Neuronal stem cell (in vitro differentiated cells): ENCODE data around the gene WFDC12.

Experiments
- DNase-seq: peaks from one replicate; pipeline ENCODE4 v3.0.0-alpha.2; 2013; ENCODE audit warnings: low spot score
- H2AFZ ChIP-seq: one replicate; pipeline ENCODE4 v1.6.1; 2013; ENCODE audit warnings: mild to moderate bottlenecking, low read length, inconsistent platforms
- H2AK5ac ChIP-seq: 2 replicates; pipeline ENCODE4 v1.6.1; 2013; ENCODE audit warnings: low read depth, mild to moderate bottlenecking, inconsistent platforms, low read length, moderate library complexity, mixed read lengths
- H2BK120ac ChIP-seq: 2 replicates; pipeline ENCODE4 v1.6.1; 2013; ENCODE audit warnings: low read depth, mild to moderate bottlenecking, inconsistent platforms, low read length, moderate library complexity, mixed read lengths
- H2BK12ac ChIP-seq: one replicate; pipeline ENCODE4 v1.6.1; 2013; ENCODE audit warnings: low read length, inconsistent platforms
- H2BK15ac ChIP-seq: 2 replicates; pipeline ENCODE4 v1.6.1; 2013; ENCODE audit warnings: mild to moderate bottlenecking, low read length, inconsistent platforms, mixed read lengths
- H2BK5ac ChIP-seq: one replicate; pipeline ENCODE4 v1.6.1; 2013; ENCODE audit warnings: inconsistent platforms, mild to moderate bottlenecking, low read length, moderate library complexity
- H3K14ac ChIP-seq: one replicate; pipeline ENCODE4 v1.6.1; 2013; ENCODE audit warnings: low read length, inconsistent platforms
- H3K18ac ChIP-seq: 2 replicates; pipeline ENCODE4 v1.6.1; 2013; ENCODE audit warnings: low read length, inconsistent platforms
- H3K23ac ChIP-seq: 2 replicates; pipeline ENCODE4 v1.6.1; 2013; ENCODE audit warnings: low read depth, mild to moderate bottlenecking, mixed read lengths, low read length, inconsistent platforms; ENCODE audit not compliant: poor library complexity
- H3K27ac ChIP-seq: replicated peaks from 3 replicates; pipeline ENCODE4 v1.5.1; 2013; ENCODE audit warnings: low read length, inconsistent platforms
- H3K27me3 ChIP-seq, 3 experiments: 2 replicates each; pipeline ENCODE4 v1.6.1; 2013; ENCODE audit warnings: low read length in 3 of 3, mild to moderate bottlenecking in 2 of 3, inconsistent platforms in 1 of 3, low read depth in 1 of 3, mixed read lengths in 1 of 3, moderate library complexity in 1 of 3; ENCODE audit not compliant: control insufficient read depth in 3 of 3, insufficient read depth in 3 of 3
- H3K36me3 ChIP-seq, 2 donors: replicated peaks in 1 of 2; 2 replicates each; pipeline ENCODE4 v1.6.1; 2013; ENCODE audit warnings: low read length in 2 of 2; ENCODE audit not compliant: control insufficient read depth in 2 of 2, insufficient read depth in 2 of 2
- H3K4ac ChIP-seq: 2 replicates; pipeline ENCODE4 v1.6.1; 2013; ENCODE audit warnings: inconsistent platforms, mild to moderate bottlenecking, low read length, moderate library complexity
- H3K4me1 ChIP-seq, 2 donors: 1 replicate in 1 of 2; 2 replicates in 1 of 2; pipeline ENCODE4 v1.6.1; 2013; ENCODE audit warnings: low read length in 2 of 2, low read depth in 1 of 2; ENCODE audit not compliant: control insufficient read depth in 2 of 2, insufficient read depth in 1 of 2
- H3K4me2 ChIP-seq: one replicate; pipeline ENCODE4 v1.6.1; 2013; ENCODE audit warnings: mild to moderate bottlenecking, low read length, inconsistent platforms; ENCODE audit not compliant: insufficient read depth, poor library complexity, severe bottlenecking
- H3K4me3 ChIP-seq, 2 donors: 2 replicates each; pipeline ENCODE4 v1.5.1; 2013; ENCODE audit warnings: low read length in 2 of 2, mild to moderate bottlenecking in 2 of 2, inconsistent platforms in 1 of 2, moderate library complexity in 1 of 2
- H3K79me1 ChIP-seq: one replicate; pipeline ENCODE4 v1.6.1; 2013; ENCODE audit warnings: low read depth, mild to moderate bottlenecking, inconsistent platforms, low read length, moderate library complexity
- H3K9ac ChIP-seq: one replicate; pipeline ENCODE4 v1.6.1; 2013; ENCODE audit warnings: mild to moderate bottlenecking, low read depth, low read length, inconsistent platforms; ENCODE audit not compliant: poor library complexity
- H3K9me3 ChIP-seq, 2 donors: replicated peaks in 1 of 2; 2 replicates each; pipeline versions ENCODE3 to v1.6.1; 2013; ENCODE audit warnings: low read length in 2 of 2, mild to moderate bottlenecking in 2 of 2, inconsistent platforms in 1 of 2, low read depth in 1 of 2, mixed read lengths in 1 of 2, moderate library complexity in 1 of 2; ENCODE audit not compliant: control insufficient read depth in 2 of 2, insufficient read depth in 1 of 2
- H4K8ac ChIP-seq: one replicate; pipeline ENCODE4 v1.6.1; 2013; ENCODE audit warnings: low read depth, mild to moderate bottlenecking, inconsistent platforms, low read length, moderate library complexity
- H4K91ac ChIP-seq: one replicate; pipeline ENCODE4 v1.6.1; 2013; ENCODE audit warnings: low read length, low read depth, mild to moderate bottlenecking, inconsistent platforms; ENCODE audit not compliant: poor library complexity
- whole genome bisulfite sequencing, 2 donors: extraction: QIAGEN DNeasy Blood & Tissue Kit; methylation state at CpG; one replicate each; pipeline ENCODE4 v1.1.7; 2013; ENCODE audit warnings: missing lambda C conversion rate in 2 of 2, mixed read lengths in 1 of 2; ENCODE audit not compliant: insufficient read length in 2 of 2, insufficient replicate concordance in 1 of 2; ENCODE audit errors: extremely low coverage in 2 of 2; 5-methylcytosine and 5-hydroxymethylcytosine counted together

WFDC12 gene

GRCh38 chr20:45110301-45110700 is 14.0 kb downstream of the WFDC12 start:
- no peak overlapping the region for H3K18ac ChIP-seq
- no peaks in the 10 kb centered on the region for H3K36me3 ChIP-seq
- no peak overlapping the region for H2BK5ac ChIP-seq
- no peak overlapping the region for H3K23ac ChIP-seq
- H4K91ac ChIP-seq = no peak overlapping the region
- no peak overlapping the region for H2BK15ac ChIP-seq
- no CpG with 5 or more reads among the region's 11 CpGs for WGBS, 2 donors
- no peaks in the 10 kb centered on the region for H3K79me1 ChIP-seq
- H3K27ac ChIP-seq = no peak overlapping the region
- H3K14ac ChIP-seq = no peak overlapping the region
- H4K8ac ChIP-seq = no peak overlapping the region
- H3K4me1 ChIP-seq = peaks cover 0 to 1% of the 10 kb centered on the region in 2 donors
- DNase-seq = no peak
- no peak overlapping the region for H2AFZ ChIP-seq
- no peak overlapping the region for H3K4me2 ChIP-seq
- H3K9ac ChIP-seq = no peak overlapping the region
- no peak overlapping the region for H2AK5ac ChIP-seq
- no peak overlapping the region for H2BK12ac ChIP-seq
- no peak overlapping the region for H3K4me3 ChIP-seq
- H3K4ac ChIP-seq = no peak overlapping the region
- no peak overlapping the region for H2BK120ac ChIP-seq
- H3K27me3 ChIP-seq = peaks cover 0 to 24% (median 0%) of the 10 kb centered on the region in 3 experiments
- H3K9me3 ChIP-seq = no peaks in the 10 kb centered on the region

- H3K27me3 ChIP-seq = peaks cover 0 to 17% (median 0%) of the 10 kb centered on the region in 3 experiments
Observed at GRCh38 chr20:45109634-45110033, 14.6 kb downstream of the WFDC12 start.

GRCh38 chr20:45105317-45105716 is 18.9 kb downstream of the WFDC12 start:
- H2AK5ac ChIP-seq = no peak overlapping the region
- no peak overlapping the region for H3K14ac ChIP-seq
- H3K4me1 ChIP-seq = no peaks in the 10 kb centered on the region
- no peak overlapping the region for H3K4ac ChIP-seq
- peaks cover 0 to 34% (median 12%) of the 10 kb centered on the region in 3 experiments for H3K27me3 ChIP-seq
- no peak overlapping the region for H3K18ac ChIP-seq
- H4K91ac ChIP-seq = no peak overlapping the region
- H2BK12ac ChIP-seq = no peak overlapping the region
- H2BK15ac ChIP-seq = no peak overlapping the region
- no CpG with 5 or more reads among the region's 2 CpGs for WGBS, 2 donors
- no peak overlapping the region for H2BK120ac ChIP-seq
- H3K79me1 ChIP-seq = no peaks in the 10 kb centered on the region
- H2BK5ac ChIP-seq = no peak overlapping the region
- H3K9ac ChIP-seq = no peak overlapping the region
- H3K4me3 ChIP-seq = no peak overlapping the region
- no peak overlapping the region for H4K8ac ChIP-seq
- no peak for DNase-seq
- H3K4me2 ChIP-seq = no peak overlapping the region
- no peaks in the 10 kb centered on the region for H3K36me3 ChIP-seq
- H3K9me3 ChIP-seq = no peaks in the 10 kb centered on the region
- H3K23ac ChIP-seq = no peak overlapping the region
- H3K27ac ChIP-seq = no peak overlapping the region
- H2AFZ ChIP-seq = no peak overlapping the region

More at GRCh38 chr20:45109634-45110033, 14.6 kb downstream of the WFDC12 start:
- Histone ChIP-seq H3K36me3 (no peaks in the 10 kb centered on the region), H3K9ac (no peak overlapping the region), H3K4me3 (no peak overlapping the region), H2BK120ac (no peak overlapping the region), H2BK5ac (no peak overlapping the region), H3K79me1 (no peaks in the 10 kb centered on the region), H2BK15ac (no peak overlapping the region), H4K91ac (no peak overlapping the region), H3K9me3 (no peaks in the 10 kb centered on the region), H3K4ac (no peak overlapping the region), H2AK5ac (no peak overlapping the region), H3K4me1 (no peaks in the 10 kb centered on the region), H3K18ac (no peak overlapping the region), H3K14ac (no peak overlapping the region), H2AFZ (no peak overlapping the region), H3K27ac (no peak overlapping the region), H3K4me2 (no peak overlapping the region), H2BK12ac (no peak overlapping the region), H3K23ac (no peak overlapping the region), H4K8ac (no peak overlapping the region)
- DNase-seq = no peak
- no CpG with 5 or more reads among the region's 8 CpGs for WGBS, 2 donors

- WGBS, 2 donors = no CpG with 5 or more reads among the region's 5 CpGs
- H4K91ac ChIP-seq = no peak overlapping the region
- no peaks in the 10 kb centered on the region for H3K4me1 ChIP-seq
- no peaks in the 10 kb centered on the region for H3K79me1 ChIP-seq
- no peak overlapping the region for H2BK120ac ChIP-seq
- no peak overlapping the region for H2BK12ac ChIP-seq
- H3K14ac ChIP-seq = no peak overlapping the region
- H3K9ac ChIP-seq = no peak overlapping the region
- peaks cover 0 to 39% (median 18%) of the 10 kb centered on the region in 3 experiments for H3K27me3 ChIP-seq
- no peak overlapping the region for H3K27ac ChIP-seq
- H4K8ac ChIP-seq = no peak overlapping the region
- no peak overlapping the region for H2BK15ac ChIP-seq
- no peaks in the 10 kb centered on the region for H3K9me3 ChIP-seq
- no peak overlapping the region for H3K4me2 ChIP-seq
- no peaks in the 10 kb centered on the region for H3K36me3 ChIP-seq
- H2BK5ac ChIP-seq = no peak overlapping the region
- H3K23ac ChIP-seq = no peak overlapping the region
- H2AK5ac ChIP-seq = no peak overlapping the region
- no peak overlapping the region for H3K4me3 ChIP-seq
- H3K18ac ChIP-seq = no peak overlapping the region
- DNase-seq = no peak
- H2AFZ ChIP-seq = no peak overlapping the region
- no peak overlapping the region for H3K4ac ChIP-seq
Observed at GRCh38 chr20:45104786-45105185, 19.5 kb downstream of the WFDC12 start.
